PC-9 (cell line): Measurements from ENCODE around the gene TIMM13. TPM values are rescaled to one million over a fixed set of nuclear protein-coding genes. Genes with fewer than 3 reads are reported as not detected.

Source experiments
- BruUV-seq: library from RNA; stranded (reverse); fragments of 400-500 nt; replicated peaks from 2 replicates; lab custom pipeline; 2021; lab: Mats Ljungman, UMichigan
- CTCF ChIA-PET: fragments of 300-600 bp; sonication (Branson Sonifier 250); formaldehyde crosslinking; loops from one replicate; lab custom pipeline; 2022; ENCODE audit warnings: antibody characterized with exemption; lab: Charles Lee
- POLR2A ChIA-PET: fragments of 300-600 bp; sonication (Branson Sonifier 250); formaldehyde crosslinking; loops from one replicate; lab custom pipeline; 2022; ENCODE audit warnings: antibody characterized with exemption; ENCODE audit not compliant: unreplicated experiment; lab: Charles Lee
- DNase-seq, 2 experiments: peaks; one replicate each; pipeline versions ENCODE4 v3.0.0 to v3.0.0-alpha.2; 2015 to 2022; ENCODE audit warnings: mixed read lengths in 1 of 2
- H2AFZ ChIP-seq: fragments of 200-600 bp; sonication (generic); 2 replicates; pipeline ENCODE4 v1.8.1; 2017; ENCODE audit warnings: antibody characterized with exemption
- H3F3A ChIP-seq: fragments of 200-600 bp; sonication (generic); 2 replicates; pipeline ENCODE4 v1.8.1; 2017; ENCODE audit warnings: antibody characterized with exemption, mild to moderate bottlenecking, low read depth; ENCODE audit not compliant: insufficient read depth
- H3K27ac ChIP-seq: fragments of 200-600 bp; sonication (generic); 2 replicates; pipeline ENCODE4 v1.6.1; 2016; ENCODE audit warnings: mixed run types
- H3K27me3 ChIP-seq: fragments of 200-600 bp; sonication (generic); 2 replicates; pipeline ENCODE4 v1.6.1; 2016; ENCODE audit warnings: low read depth, mixed run types; ENCODE audit not compliant: insufficient read depth
- H3K36me3 ChIP-seq: fragments of 200-600 bp; sonication (generic); 2 replicates; pipeline ENCODE4 v1.6.1; 2016; ENCODE audit warnings: low read depth, mixed run types
- H3K4me1 ChIP-seq: fragments of 200-600 bp; sonication (generic); replicated peaks from 2 replicates; pipeline ENCODE4 v1.6.1; 2016; ENCODE audit warnings: mixed run types; ENCODE audit not compliant: insufficient read depth
- H3K4me2 ChIP-seq: fragments of 200-600 bp; sonication (generic); 2 replicates; pipeline ENCODE4 v1.6.1; 2017; ENCODE audit warnings: mixed run types
- H3K4me3 ChIP-seq: fragments of 200-600 bp; sonication (generic); 2 replicates; pipeline ENCODE4 v1.6.1; 2016; ENCODE audit warnings: mixed run types
- H3K79me2 ChIP-seq: fragments of 200-600 bp; sonication (generic); 2 replicates; pipeline ENCODE4 v1.6.1; 2017; ENCODE audit warnings: low read depth, mixed run types
- H3K9me2 ChIP-seq: fragments of 200-600 bp; sonication (generic); 2 replicates; pipeline ENCODE4 v1.8.1; 2017; ENCODE audit warnings: mild to moderate bottlenecking; ENCODE audit not compliant: insufficient read depth
- H3K9me3 ChIP-seq: fragments of 200-600 bp; sonication (generic); 2 replicates; pipeline ENCODE4 v1.8.1; 2016; ENCODE audit warnings: low read depth; ENCODE audit not compliant: insufficient read depth
- H4K20me1 ChIP-seq: fragments of 200-600 bp; sonication (generic); 2 replicates; pipeline ENCODE4 v1.8.1; 2017; ENCODE audit not compliant: insufficient read depth
- CTCF ChIP-seq: fragments of 200-600 bp; sonication (generic); conservative IDR thresholded peaks from 2 replicates; pipeline ENCODE4 v1.6.1; 2017; ENCODE audit warnings: mixed run types, antibody characterized with exemption, mild to moderate bottlenecking, moderate library complexity
- EZH2 ChIP-seq: fragments of 200-600 bp; sonication (generic); IDR thresholded peaks from 2 replicates; pipeline ENCODE4 v1.8.0; 2017; ENCODE audit warnings: antibody characterized with exemption, low read depth
- intact Hi-C: fragments of 100-400 bp; cut with micrococcal nuclease; formaldehyde crosslinking; loops from one replicate; pipeline ENCODE4 v1.10.0; 2022; ENCODE audit not compliant: unreplicated experiment
- total RNA-seq: library from RNA; stranded (reverse); gene quantifications from 2 replicates; pipeline ENCODE4 v1.2.3, GENCODE V29; 2021

The TIMM13 gene
- total RNA-seq, 1 experiment from 2014 or later, result 80.0 TPM

- H3K4me1 ChIP-seq, result peaks cover 5% of the 10 kb centered on the region; the same call in 1 of the 2 replicates
- H3K27me3 ChIP-seq, result no peaks in the 10 kb centered on the region
- H3K79me2 ChIP-seq, result no peaks in the 10 kb centered on the region
- no peaks in the 10 kb centered on the region for H3K9me3 ChIP-seq
- H3K9me2 ChIP-seq, result no peaks in the 10 kb centered on the region
- no peak for DNase-seq
- no peaks in the 10 kb centered on the region for H4K20me1 ChIP-seq
- H3K4me2 ChIP-seq, result no peak overlapping the region
- H3K4me3 ChIP-seq, result no peak overlapping the region
- no peak overlapping the region for H2AFZ ChIP-seq
- intact Hi-C loops, result loop anchor here (5.0 to 10.0 kb wide), 3 partner anchors 65 to 238 kb away; partner anchors contain the start of genes AP3D1, LSM7 and SPPL2B
- BruUV-seq, result no TSS peak
- no peak for TF ChIP-seq CTCF
- no peak for TF ChIP-seq EZH2
- H3F3A ChIP-seq, result no peaks in the 10 kb centered on the region
- no peak overlapping the region for H3K27ac ChIP-seq
- H3K36me3 ChIP-seq, result no peaks in the 10 kb centered on the region
- CTCF ChIA-PET, result no interaction called here
- POLR2A ChIA-PET, result no interaction called here
These were observed 35.0 kb downstream of the TIMM13 start for GRCh38 chr19:2392366-2392765.

- CTCF ChIA-PET, result interaction anchor here (0.6 kb wide), 1 partner anchor 296 kb away, joined by 4 read pairs; no protein-coding TSS in a partner anchor
- no peak overlapping the region for H2AFZ ChIP-seq
These were observed 36.2 kb downstream of the TIMM13 start for GRCh38 chr19:2391118-2391725.

GRCh38 chr19:2389594-2389993, 37.8 kb downstream of the TIMM13 start:
- no TSS peak for BruUV-seq
- Histone ChIP-seq H3K27ac (no peak overlapping the region), H3K79me2 (no peaks in the 10 kb centered on the region), H3K4me3 (no peak overlapping the region), H3K9me2 (no peaks in the 10 kb centered on the region), H3K4me1 (peaks cover 4% of the 10 kb centered on the region; the same call in 1 of the 2 replicates), H4K20me1 (no peaks in the 10 kb centered on the region), H3K36me3 (no peaks in the 10 kb centered on the region), H3K9me3 (no peaks in the 10 kb centered on the region), H3K4me2 (no peak overlapping the region), H2AFZ (no peak overlapping the region), H3F3A (0 out of 2 replicates have a peak, but pooled peaks cover 5% of the 10 kb centered on the region), H3K27me3 (no peaks in the 10 kb centered on the region)
- no peak for DNase-seq
- intact Hi-C loops, result no loop called here
- TF ChIP-seq EZH2, result no peak
- TF ChIP-seq CTCF, result no peak
- ChIA-PET CTCF (interaction anchor here (0.6 kb wide), 2 partner anchors 322 to 859 kb away, joined by 3 to 8 read pairs; no protein-coding TSS in a partner anchor), POLR2A (no interaction called here)

More at GRCh38 chr19:2391118-2391725, 36.2 kb downstream of the TIMM13 start:
- no peak overlapping the region for H3K27ac ChIP-seq
- POLR2A ChIA-PET, result no interaction called here
- no peak for TF ChIP-seq EZH2
- peak; percentile 76 for TF ChIP-seq CTCF
- no TSS peak for BruUV-seq
- H3K4me1 ChIP-seq, result peaks cover 3% of the 10 kb centered on the region; the same call in 1 of the 2 replicates
- no peak overlapping the region for H3K4me2 ChIP-seq
- peak in 1 of 2 experiments; percentile 60 for DNase-seq
- H3K36me3 ChIP-seq, result no peaks in the 10 kb centered on the region
- no peaks in the 10 kb centered on the region for H3K79me2 ChIP-seq
- H3K27me3 ChIP-seq, result no peaks in the 10 kb centered on the region
- no peaks in the 10 kb centered on the region for H4K20me1 ChIP-seq
- H3K9me3 ChIP-seq, result no peaks in the 10 kb centered on the region
- H3K9me2 ChIP-seq, result no peaks in the 10 kb centered on the region
- no peak overlapping the region for H3K4me3 ChIP-seq
- intact Hi-C loops, result loop anchor here (5.0 to 10.0 kb wide), 3 partner anchors 64 to 236 kb away; partner anchors contain the start of genes AP3D1, LSM7 and SPPL2B
- no peaks in the 10 kb centered on the region for H3F3A ChIP-seq
